Stimulated activated CD4-positive, alpha-beta T cell treated with anti-CD3 and anti-CD28 coated beads, Interleukin-12 subunit alpha, Interleukin-12 subunit beta, amount 100 ng/mL, for 24 hours (primary cell): Measurements from ENCODE around the gene C2orf74.
"Not testable (repeated sequence)": the region's sequence is repeated elsewhere in the genome, so short reads cannot be mapped to it uniquely, and the experiment has no call there.

Experiments used
- DNase-seq, 2 experiments: peaks; one replicate each; pipeline ENCODE4 v3.0.0-alpha.2; 2020; ENCODE audit warnings: low read depth in 2 of 2

C2orf74 gene

DNA sequence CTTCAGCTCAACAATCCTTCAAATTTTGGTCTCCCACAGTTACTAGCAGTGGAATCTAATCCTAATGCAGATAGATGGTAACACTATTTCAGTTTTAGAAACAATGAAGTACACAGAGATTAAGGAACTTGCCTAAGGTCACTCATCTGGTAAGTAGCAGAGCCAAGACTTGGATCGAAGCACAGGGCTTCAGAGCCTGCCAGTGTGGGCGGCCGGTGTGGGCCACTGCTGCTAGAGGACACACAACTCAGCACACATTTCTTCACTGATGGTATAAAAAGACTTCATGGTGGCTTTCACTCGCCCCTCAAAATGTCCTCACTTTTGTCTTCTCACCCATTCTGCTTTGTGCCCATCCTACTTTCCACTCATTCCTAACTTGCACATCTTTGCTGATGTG is 11.1 kb downstream of the C2orf74 start:
- no peak for DNase-seq

DNA sequence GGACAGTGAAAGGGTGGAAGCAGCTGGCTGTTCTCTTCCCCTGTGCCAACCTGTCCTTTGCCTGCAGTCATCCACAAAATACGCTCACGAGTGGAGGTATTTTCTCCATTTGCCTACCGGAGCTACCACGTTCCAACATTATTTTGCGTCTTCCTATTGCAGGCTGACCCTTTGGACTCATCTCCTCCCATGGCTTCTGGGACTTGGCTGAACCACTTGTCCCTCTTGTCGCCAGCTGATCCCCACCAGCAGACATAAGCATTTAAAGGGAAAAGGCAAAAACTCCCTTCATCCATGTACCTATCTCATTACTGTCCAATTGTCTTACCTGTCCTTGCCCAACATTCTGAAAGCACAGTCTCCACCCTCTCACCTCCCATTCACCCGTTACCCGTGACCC is 13.0 kb downstream of the C2orf74 start:
- DNase-seq, result no peak

- DNase-seq, result peak; percentile 85 to 92
Measured at GRCh38 chr2:61176755-61177726, 15.1 kb downstream of the C2orf74 start.

DNA sequence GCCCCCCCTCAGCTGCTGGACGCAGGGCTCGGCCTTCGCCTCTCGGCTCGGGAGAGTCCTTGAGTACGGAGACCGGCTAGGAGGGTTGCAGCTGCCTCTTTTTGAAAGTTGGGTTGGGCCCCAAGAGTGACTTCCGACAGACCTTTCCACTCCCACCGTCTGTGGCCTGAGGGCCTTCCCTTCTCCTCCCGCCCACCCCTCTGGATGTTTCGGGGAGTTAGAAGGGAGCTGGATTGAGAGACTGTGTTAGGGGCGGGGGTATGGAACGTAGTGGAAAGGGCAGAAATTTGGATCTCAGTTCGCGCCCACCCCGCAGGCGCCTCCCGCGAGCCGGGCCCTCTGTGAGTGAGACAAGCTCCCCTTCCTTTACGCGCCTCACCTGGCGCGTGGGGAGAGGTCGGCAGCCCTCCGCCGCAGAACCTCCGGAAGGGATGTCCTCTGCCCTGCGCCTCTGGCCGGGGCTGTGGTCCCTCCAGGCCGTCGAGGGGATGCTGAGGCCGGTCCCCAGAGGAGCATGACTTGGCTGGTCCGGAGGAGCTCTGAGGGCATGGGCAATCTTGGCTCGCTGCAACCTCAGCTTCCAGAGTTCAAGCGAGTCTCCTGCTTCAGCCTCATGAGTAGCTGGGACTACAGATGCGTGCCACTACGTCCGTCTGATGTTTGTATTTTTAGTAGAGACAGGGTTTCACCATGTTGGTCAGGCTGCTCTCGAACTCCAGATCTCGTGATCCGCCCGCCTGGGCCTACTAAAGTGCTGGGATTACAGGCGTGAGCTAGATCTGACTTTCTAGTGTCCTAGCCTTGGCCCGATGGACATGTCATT is 15.9 kb downstream of the C2orf74 start:
- peak in 1 of 2 experiments; percentile 15 for DNase-seq

GRCh38 chr2:61178603-61179545 is 16.9 kb downstream of the C2orf74 start:
- peak in 1 of 2 experiments; percentile 11 for DNase-seq

DNA sequence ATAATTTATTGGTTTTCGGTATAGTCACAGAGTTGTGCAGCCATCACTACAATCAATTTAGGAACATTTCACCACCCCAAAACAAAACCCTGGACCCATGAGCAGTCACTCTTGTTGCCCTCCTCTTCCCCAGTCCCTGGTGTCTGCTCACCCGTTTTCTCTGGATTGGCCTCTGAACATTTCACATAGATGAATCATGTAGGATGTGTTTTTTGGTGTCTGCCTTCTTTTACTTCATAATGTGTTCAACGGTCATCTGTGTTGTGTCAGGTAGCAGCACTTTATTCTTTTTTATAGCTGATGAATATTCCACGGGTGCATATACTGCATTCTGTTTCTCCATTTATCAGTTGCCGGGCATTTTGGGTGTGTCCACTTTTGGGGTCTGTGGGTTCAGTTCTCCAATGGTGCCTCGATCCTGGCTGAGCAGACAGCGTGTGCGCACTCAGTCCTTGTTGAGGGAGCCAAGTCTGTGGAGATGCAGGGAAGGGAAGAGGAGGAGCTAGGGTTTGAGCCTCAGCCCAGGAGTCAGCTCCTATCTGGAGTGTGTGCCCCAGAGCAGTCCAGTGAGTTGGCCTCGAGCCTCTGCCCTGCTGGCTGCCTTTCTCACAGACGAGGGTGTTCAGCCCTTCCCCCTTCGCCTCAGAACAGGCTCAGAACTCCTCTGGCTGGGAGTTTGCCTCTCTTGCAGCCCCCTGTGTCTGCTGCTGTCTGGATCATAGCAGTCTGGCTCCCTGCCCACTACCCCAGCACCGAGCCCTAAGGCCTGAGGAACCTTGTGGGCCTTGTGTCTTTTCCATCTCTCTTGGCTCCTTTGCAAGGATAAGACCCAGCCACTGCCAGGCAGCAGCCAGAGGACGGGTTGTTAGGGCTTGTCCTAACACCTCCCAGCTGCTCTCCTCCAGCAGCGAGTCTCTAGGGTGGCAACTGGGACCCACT is 18.0 kb downstream of the C2orf74 start:
- DNase-seq, result no peak

DNA sequence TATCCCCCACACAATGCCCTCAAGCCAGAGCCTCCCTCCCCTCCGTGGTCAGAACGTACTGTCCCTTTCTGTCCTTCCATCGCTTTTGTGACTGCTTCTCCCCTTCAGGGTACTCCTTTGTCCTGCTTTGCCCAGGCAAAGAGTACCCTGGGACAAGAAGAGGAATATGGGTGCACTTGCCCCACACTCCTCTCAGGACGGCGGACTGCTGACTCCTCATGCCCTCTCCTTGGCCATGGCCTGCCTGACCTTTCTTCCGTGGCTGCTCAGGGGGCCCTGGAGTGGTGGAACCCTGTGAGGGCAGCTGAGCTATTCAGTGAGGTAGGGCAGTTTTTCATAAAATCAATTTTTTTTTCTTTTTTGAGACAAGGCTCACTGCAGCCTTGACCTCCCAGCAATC is 18.7 kb downstream of the C2orf74 start:
- no peak for DNase-seq

DNA sequence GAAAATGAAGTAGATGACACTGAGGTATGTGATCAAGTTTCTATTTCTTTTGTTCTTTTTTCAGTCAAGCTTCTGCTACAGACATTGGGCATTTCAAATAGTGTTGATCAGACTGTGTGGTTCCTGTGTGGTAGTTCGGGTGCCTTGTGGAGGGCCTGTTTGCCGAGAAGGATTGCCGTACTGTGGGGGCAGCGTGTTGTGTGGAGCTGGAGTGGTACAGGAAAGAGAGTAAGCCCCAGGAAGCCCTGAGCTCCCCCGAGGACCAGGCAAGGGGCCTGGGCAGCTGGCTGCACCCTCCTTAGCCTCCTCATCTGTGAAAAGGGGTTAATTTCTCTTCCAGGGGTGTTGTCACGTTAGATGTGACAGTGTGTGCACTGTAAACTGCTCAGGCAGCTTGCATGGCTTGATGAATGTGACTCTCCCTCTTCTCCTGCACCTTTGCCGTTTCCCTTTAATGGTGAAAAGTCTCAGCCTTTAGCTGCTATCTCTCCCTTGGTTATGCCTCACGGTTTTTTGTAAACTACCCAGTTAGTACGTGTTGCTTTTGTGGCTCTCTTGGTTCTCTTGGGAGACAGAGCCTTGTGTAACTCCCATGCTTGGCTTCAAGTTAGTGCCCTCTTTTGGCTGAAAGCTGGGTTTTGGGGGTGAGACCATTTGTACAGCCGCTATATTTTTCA is 19.5 kb downstream of the C2orf74 start:
- DNase-seq, result no peak

- DNase-seq, result no peak
Measured at GRCh38 chr2:61182059-61182383, 20.0 kb downstream of the C2orf74 start.

DNA sequence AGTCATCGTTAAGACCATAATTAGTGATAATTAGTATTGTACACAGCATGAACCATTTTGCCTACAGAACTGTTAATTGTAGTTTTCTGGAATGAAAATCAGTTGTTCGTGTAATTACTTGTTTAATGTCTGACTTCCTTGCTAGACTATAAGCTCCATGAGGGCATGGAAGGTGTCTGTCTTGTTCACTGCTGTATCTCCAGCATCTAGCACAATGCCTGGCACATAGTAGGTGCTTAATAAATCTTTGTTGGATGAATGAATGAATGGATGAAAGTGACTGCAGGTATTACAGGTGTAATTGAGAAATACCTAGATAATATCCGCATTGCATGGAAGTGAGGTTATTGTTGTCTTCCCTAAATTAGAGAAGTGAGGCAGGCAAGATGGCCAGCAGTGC is 21.8 kb downstream of the C2orf74 start:
- no peak for DNase-seq

- no peak for DNase-seq
Measured at GRCh38 chr2:61184263-61184662, 22.3 kb downstream of the C2orf74 start.

DNA sequence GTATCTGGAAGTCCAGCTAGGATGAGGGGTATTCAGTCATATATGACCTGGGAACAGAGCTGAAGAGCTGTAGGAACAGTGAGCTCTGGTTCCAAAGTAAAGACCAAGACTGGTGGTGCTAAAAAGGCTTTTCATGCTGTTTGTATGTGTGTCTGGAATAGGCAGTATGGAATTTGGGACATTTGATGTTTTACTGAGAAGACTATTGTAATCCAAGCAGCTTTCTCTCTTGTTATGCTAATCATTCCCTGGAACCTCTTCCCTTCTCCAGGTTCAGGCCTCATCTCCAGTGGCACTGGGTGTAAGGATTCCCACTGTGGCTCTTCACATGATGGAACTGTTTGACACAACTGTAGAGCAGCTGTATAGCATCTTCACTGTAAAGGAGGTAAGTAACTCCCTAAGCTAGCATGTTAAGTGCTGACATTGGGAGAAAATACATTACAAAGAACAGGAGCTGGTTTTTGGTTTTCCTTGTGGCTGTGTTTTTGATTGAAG is 23.3 kb downstream of the C2orf74 start:
- no peak for DNase-seq

DNA sequence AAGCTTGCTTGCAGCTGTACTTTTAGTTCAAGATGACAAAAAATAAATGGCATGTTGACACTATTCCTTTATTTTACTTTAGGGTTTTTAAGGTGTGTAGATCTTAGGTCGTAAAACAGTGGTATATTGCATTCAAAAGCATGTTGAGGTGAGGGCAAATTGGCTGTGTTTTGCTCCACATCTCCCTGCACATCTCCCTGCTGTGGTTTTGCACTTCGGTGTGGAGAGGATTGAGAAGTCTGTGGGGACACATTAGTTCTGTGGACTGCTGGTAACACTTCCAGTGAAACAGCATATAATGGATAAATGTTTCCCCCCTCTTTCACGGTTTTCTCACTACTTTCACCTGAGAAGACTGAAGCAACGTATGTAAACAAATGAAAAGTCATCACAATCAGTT is 25.1 kb downstream of the C2orf74 start:
- DNase-seq, result no peak

DNA sequence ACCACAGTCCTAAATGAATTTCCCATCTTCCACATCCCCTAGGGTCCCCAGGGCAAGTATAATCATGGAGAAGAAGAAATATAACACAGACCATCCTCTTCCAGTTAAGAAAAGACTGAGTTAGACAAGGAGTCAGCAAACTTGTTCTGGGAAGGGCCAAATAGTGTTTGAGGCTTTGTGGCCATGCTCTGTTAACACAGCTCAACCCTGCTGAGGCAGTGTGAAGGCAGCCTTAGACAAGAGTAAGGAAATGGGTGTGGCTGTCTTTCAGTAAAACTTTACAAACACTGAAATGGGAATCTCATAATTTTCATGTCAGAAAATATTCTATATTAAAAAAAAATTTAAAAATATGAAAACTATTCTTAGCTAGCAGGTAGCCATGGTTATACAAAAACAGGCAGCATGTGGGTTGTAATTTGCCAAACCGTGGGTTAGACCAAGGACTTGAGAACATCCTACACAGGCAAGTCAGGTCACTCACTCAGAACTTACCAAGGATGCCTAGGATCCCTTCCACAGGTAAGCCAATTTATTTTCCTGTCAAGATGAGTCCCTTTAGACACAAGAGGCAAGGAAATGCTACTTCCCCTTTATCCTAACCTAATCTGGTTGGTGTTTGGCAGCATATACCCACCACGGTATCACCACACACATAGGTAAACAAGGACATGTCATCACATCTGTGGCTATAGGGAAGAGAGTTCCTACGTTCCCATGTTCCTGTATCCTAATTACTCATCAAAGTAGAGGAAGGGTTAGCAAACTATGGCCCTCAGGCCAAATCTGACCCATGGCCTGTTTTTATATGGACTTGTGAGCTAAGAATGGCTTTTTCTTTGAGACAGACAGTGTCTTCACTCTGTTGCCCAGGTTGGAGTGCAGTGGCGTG is 31.9 kb downstream of the C2orf74 start:
- no peak for DNase-seq

GRCh38 chr2:61194646-61195045 is 32.7 kb downstream of the C2orf74 start:
- not testable (repeated sequence) for DNase-seq

GRCh38 chr2:61196671-61197070 is 34.7 kb downstream of the C2orf74 start:
- DNase-seq, result no peak

DNA sequence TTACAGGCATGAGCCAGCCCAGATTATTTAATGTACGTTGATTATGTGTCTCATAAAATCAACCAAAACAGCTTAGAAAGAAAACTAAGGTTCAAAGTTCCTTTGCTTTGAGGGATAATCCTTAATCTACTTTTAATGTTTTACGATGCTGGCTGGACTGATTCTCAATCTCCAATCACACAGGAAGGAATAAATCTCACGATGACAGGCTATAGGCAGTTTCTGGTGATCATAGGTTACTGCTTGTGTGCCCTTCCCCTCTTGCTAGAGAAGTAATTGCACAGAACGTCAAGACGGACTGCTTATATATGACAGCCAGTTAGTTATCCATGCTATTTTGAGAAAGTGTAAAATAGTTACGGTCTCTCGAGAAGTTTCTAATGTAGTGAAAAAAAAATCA is 43.1 kb downstream of the C2orf74 start:
- DNase-seq, result no peak

DNA sequence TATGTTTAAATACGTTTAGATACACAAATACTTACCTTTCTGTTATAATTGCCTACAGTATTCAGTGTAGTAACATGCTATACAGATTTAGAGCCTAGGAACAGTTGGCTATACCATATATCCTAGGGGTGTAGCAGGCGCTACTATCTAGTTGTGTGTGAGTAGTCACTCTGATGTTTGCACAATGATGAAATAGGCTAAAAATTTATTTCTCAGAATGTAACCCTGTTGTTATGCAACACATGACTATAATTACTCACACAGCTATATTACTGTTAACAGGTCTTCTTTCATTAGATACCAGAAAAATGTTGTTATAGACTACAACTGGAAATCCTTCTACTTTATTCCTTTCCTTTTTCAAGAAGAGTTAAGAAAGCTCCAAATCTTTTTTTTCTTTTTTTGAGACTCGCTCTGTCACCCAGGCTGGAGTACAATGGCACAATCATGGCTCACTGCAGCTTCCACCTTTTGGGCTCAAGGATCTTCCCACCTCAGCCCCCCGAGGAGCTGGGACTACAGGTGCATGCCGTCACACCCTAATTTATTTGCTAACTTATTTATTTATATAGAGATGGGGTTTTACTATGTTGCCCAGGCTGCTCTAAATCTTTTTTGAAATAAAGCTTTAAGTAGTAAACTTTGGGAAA is 48.5 kb downstream of the C2orf74 start:
- DNase-seq, result no peak
